HFFc6 (cell line): ENCODE data around the gene BSPRY. TPM values are rescaled to one million over a fixed set of nuclear protein-coding genes. Genes with fewer than 3 reads are reported as not detected.

Experiments
- DNase-seq: peaks from one replicate; pipeline ENCODE4 v3.0.0-alpha.2; 2018
- H3K27ac Mint-ChIP-seq: 2 replicates; pipeline ENCODE4 v1.8.0; 2020; ENCODE audit warnings: mild to moderate bottlenecking, mixed read lengths
- H3K27me3 Mint-ChIP-seq: 2 replicates; pipeline ENCODE4 v1.8.0; 2021; ENCODE audit warnings: mild to moderate bottlenecking, moderate library complexity, mixed read lengths; ENCODE audit not compliant: insufficient read depth
- H3K36me3 Mint-ChIP-seq: 2 replicates; pipeline ENCODE4 v1.8.0; 2021; ENCODE audit warnings: low read depth, mixed read lengths
- H3K4me1 Mint-ChIP-seq: 2 replicates; pipeline ENCODE4 v1.8.0; 2020; ENCODE audit warnings: low read depth, mixed read lengths
- H3K4me3 Mint-ChIP-seq: 2 replicates; pipeline ENCODE4 v1.8.0; 2020; ENCODE audit warnings: mild to moderate bottlenecking, moderate library complexity, mixed read lengths
- H3K9me3 Mint-ChIP-seq: 2 replicates; pipeline ENCODE4 v1.8.0; 2020; ENCODE audit warnings: mild to moderate bottlenecking, mixed read lengths
- CTCF ChIP-seq: fragments of 200-600 bp; sonication (generic); IDR thresholded peaks from 2 replicates; pipeline ENCODE4 v1.5.0; 2021; ENCODE audit warnings: antibody characterized with exemption, mild to moderate bottlenecking
- total RNA-seq, 6 experiments: library from RNA; stranded (reverse); fragmentation: NEBNext Ultra II Directional; extraction: Animal tissue kit (Norgen Biotek cat#: 25700); gene quantifications; 2 replicates in 1 of 6; 3 replicates in 5 of 6; pipeline ENCODE4 v1.2.3, GENCODE V29; 2021

Gene BSPRY
- total RNA-seq, 6 experiments from 2014 or later, result not detected

- H3K27ac Mint-ChIP-seq, result no peak overlapping the region
- H3K27me3 Mint-ChIP-seq, result peaks cover 11% of the 10 kb centered on the region
Observed at GRCh38 chr9:113315231-113315630, 34.1 kb upstream of the BSPRY start.

GRCh38 chr9:113316030-113316429, 33.3 kb upstream of the BSPRY start:
- peaks cover 8% of the 10 kb centered on the region; the same call in 1 of the 2 replicates for H3K4me1 Mint-ChIP-seq
- H3K9me3 Mint-ChIP-seq, result no peaks in the 10 kb centered on the region
- H3K27ac Mint-ChIP-seq, result no peak overlapping the region
- H3K36me3 Mint-ChIP-seq, result 0 out of 2 replicates have a peak, but pooled peaks cover 4% of the 10 kb centered on the region
- no peak overlapping the region for H3K4me3 Mint-ChIP-seq
- TF ChIP-seq CTCF, result no peak
- no peak for DNase-seq
- H3K27me3 Mint-ChIP-seq, result peaks cover 11% of the 10 kb centered on the region

More at GRCh38 chr9:113315231-113315630, 34.1 kb upstream of the BSPRY start:
- Mint-ChIP-seq H3K36me3 (0 out of 2 replicates have a peak, but pooled peaks cover 4% of the 10 kb centered on the region), H3K4me3 (no peak overlapping the region), H3K4me1 (peaks cover 16% of the 10 kb centered on the region; the same call in 1 of the 2 replicates), H3K9me3 (no peaks in the 10 kb centered on the region)
- no peak for DNase-seq
- no peak for TF ChIP-seq CTCF

- Mint-ChIP-seq H3K36me3 (0 out of 2 replicates have a peak, but pooled peaks cover 4% of the 10 kb centered on the region), H3K9me3 (no peaks in the 10 kb centered on the region), H3K4me1 (peaks cover 7% of the 10 kb centered on the region; the same call in 1 of the 2 replicates), H3K4me3 (no peak overlapping the region), H3K27ac (no peak overlapping the region), H3K27me3 (peaks cover 11% of the 10 kb centered on the region)
- peak; percentile 61 for TF ChIP-seq CTCF
- DNase-seq, result no peak
Observed at GRCh38 chr9:113317777-113318176, 31.6 kb upstream of the BSPRY start.

GRCh38 chr9:113319054-113319453, 30.3 kb upstream of the BSPRY start:
- DNase-seq, result no peak
- TF ChIP-seq CTCF, result no peak
- Mint-ChIP-seq H3K27ac (no peak overlapping the region), H3K27me3 (peaks cover 11% of the 10 kb centered on the region), H3K36me3 (0 out of 2 replicates have a peak, but pooled peaks cover 4% of the 10 kb centered on the region), H3K9me3 (no peaks in the 10 kb centered on the region), H3K4me1 (peaks cover 7% of the 10 kb centered on the region; the same call in 1 of the 2 replicates), H3K4me3 (no peak overlapping the region)

GRCh38 chr9:113320051-113320450, 29.3 kb upstream of the BSPRY start:
- Mint-ChIP-seq H3K4me3 (no peak overlapping the region), H3K4me1 (peaks cover 7% of the 10 kb centered on the region; the same call in 1 of the 2 replicates), H3K27ac (no peak overlapping the region), H3K27me3 (peaks cover 8% of the 10 kb centered on the region), H3K36me3 (0 out of 2 replicates have a peak, but pooled peaks cover 4% of the 10 kb centered on the region), H3K9me3 (no peaks in the 10 kb centered on the region)
- no peak for TF ChIP-seq CTCF
- no peak for DNase-seq

- Mint-ChIP-seq H3K27ac (no peak overlapping the region), H3K4me3 (no peak overlapping the region), H3K9me3 (no peaks in the 10 kb centered on the region), H3K4me1 (no peaks in the 10 kb centered on the region), H3K27me3 (peaks cover 4% of the 10 kb centered on the region), H3K36me3 (0 out of 2 replicates have a peak, but pooled peaks cover 4% of the 10 kb centered on the region)
- DNase-seq, result no peak
- TF ChIP-seq CTCF, result no peak
Observed at GRCh38 chr9:113322671-113323070, 26.7 kb upstream of the BSPRY start.
